Peyer's patch (tissue), 4 donors: ENCODE measurements around the gene SARNP. TPM values are rescaled to one million over a fixed set of nuclear protein-coding genes. Genes with fewer than 3 reads are reported as not detected.

Experiments used
- DNase-seq, 3 donors: peaks; one replicate each; pipeline ENCODE4 v3.0.0-alpha.2; 2017 to 2019
- H3K27ac ChIP-seq, 4 donors: fragments of 200-600 bp; sonication (generic); one replicate each; pipeline ENCODE4 v1.5.1; 2016 to 2019
- H3K27me3 ChIP-seq, 2 donors: fragments of 200-600 bp; sonication (generic); one replicate each; pipeline ENCODE4 v1.5.1; 2019
- H3K36me3 ChIP-seq, 3 donors: fragments of 200-600 bp; sonication (generic); one replicate each; pipeline ENCODE4 v1.5.1; 2016 to 2019
- H3K4me1 ChIP-seq, 4 donors: fragments of 200-600 bp; sonication (generic); one replicate each; pipeline ENCODE4 v1.5.1; 2016 to 2019
- H3K4me3 ChIP-seq, 4 donors: fragments of 200-600 bp; sonication (generic); 1 replicate in 3 of 4; 2 replicates in 1 of 4; pipeline ENCODE4 v1.5.1; 2016 to 2019; ENCODE audit warnings: mild to moderate bottlenecking in 1 of 4
- H3K9me3 ChIP-seq, 4 donors: fragments of 200-600 bp; sonication (generic); one replicate each; pipeline ENCODE4 v1.5.1; 2016 to 2019; ENCODE audit warnings: mild to moderate bottlenecking in 1 of 4
- CTCF ChIP-seq, 6 experiments: fragments of 450-650 bp in 4 of 6; fragments of 200-600 bp in 2 of 6; sonication (generic) in 1 of 6; IDR thresholded peaks; one replicate each; pipeline ENCODE4 v1.5.1; 2017 to 2019; ENCODE audit warnings: antibody characterized with exemption in 6 of 6, mild to moderate bottlenecking in 3 of 6, moderate library complexity in 1 of 6
- POLR2A ChIP-seq, 2 donors: fragments of 450-650 bp; IDR thresholded peaks; one replicate each; pipeline ENCODE4 v1.5.1; 2017; ENCODE audit warnings: antibody characterized with exemption in 2 of 2, mild to moderate bottlenecking in 2 of 2, moderate library complexity in 2 of 2
- total RNA-seq, 4 donors: library from RNA; depleted of rRNA; stranded (reverse); fragments of >200 nt; gene quantifications; one replicate each; pipeline ENCODE4 v1.1.0, GENCODE V29; 2016

The SARNP gene
- total RNA-seq, 4 donors from 2014 or later = 21.9 to 60.2 (median 44.9) TPM

- Histone ChIP-seq H3K4me1 (peaks cover 0 to 16% (median 12%) of the 10 kb centered on the region in 4 donors), H3K36me3 (no peaks in the 10 kb centered on the region), H3K9me3 (no peaks in the 10 kb centered on the region), H3K27ac (peak overlapping the region in 1 of 4 donors; percentile 90), H3K4me3 (peak overlapping the region in 3 of 4 donors; percentile 39 to 60 (median 45)), H3K27me3 (peaks cover 0 to 4% of the 10 kb centered on the region in 2 donors)
- no peak for DNase-seq
- TF ChIP-seq POLR2A (IDR thresholded peaks at IDR 0.05) = no peak
- TF ChIP-seq CTCF (IDR thresholded peaks at IDR 0.05) = no peak
These were observed 78.5 kb downstream of the SARNP start for GRCh38 chr12:55739025-55739378.

- no peaks in the 10 kb centered on the region for H3K27me3 ChIP-seq
- peaks cover 0 to 11% (median 9%) of the 10 kb centered on the region in 4 donors for H3K4me1 ChIP-seq
- peak overlapping the region; percentile 60 to 90 (median 64) for H3K27ac ChIP-seq
- TF ChIP-seq CTCF (IDR thresholded peaks at IDR 0.05) (peak; percentile 83 to 98 (median 98)), POLR2A (IDR thresholded peaks at IDR 0.05) (no peak)
- H3K36me3 ChIP-seq = no peaks in the 10 kb centered on the region
- H3K9me3 ChIP-seq = no peaks in the 10 kb centered on the region
- peak overlapping the region; percentile 39 to 60 (median 47) for H3K4me3 ChIP-seq
- peak in 2 of 3 donors; percentile 94 for DNase-seq
These were observed 79.2 kb downstream of the SARNP start for GRCh38 chr12:55738123-55739024.

DNA sequence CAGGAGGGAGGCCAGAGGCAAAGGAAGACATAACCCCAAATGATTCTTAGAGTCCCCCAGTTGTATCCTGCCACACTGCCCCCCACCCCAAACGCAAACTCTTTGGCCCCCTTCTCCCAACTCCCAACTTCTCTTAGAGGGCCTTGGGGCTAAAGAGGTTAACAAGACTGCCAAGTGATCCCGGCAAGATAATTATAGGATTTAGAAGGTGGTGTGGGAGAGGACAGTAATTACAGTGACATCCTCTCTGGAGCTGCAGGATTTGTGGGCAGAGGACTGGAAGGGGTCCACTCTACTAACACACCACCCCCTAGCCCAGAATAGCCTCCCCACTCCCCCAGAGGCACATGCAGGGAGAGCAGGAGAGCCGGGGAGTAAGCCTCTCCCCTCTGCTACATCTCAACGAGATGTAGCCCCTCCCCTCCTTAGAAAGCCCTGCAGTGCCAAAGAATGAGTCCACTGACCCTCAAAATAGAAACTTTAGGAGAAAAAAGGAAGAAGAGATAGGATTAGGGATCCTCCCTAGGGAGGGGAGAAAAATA is 79.9 kb downstream of the SARNP start:
- TF ChIP-seq POLR2A (IDR thresholded peaks at IDR 0.05) (no peak), CTCF (IDR thresholded peaks at IDR 0.05) (no peak)
- peak in 1 of 3 donors; percentile 45 for DNase-seq
- H3K4me3 ChIP-seq = peak overlapping the region in 1 of 4 donors; percentile 45
- peak overlapping the region; percentile 60 to 90 (median 64) for H3K27ac ChIP-seq
- no peaks in the 10 kb centered on the region for H3K36me3 ChIP-seq
- H3K27me3 ChIP-seq = no peaks in the 10 kb centered on the region
- no peaks in the 10 kb centered on the region for H3K9me3 ChIP-seq
- peaks cover 0 to 10% (median 8%) of the 10 kb centered on the region in 4 donors for H3K4me1 ChIP-seq

GRCh38 chr12:55736780-55737580 is 80.5 kb downstream of the SARNP start:
- Histone ChIP-seq H3K27ac (no peak overlapping the region), H3K36me3 (no peaks in the 10 kb centered on the region), H3K27me3 (no peaks in the 10 kb centered on the region), H3K4me1 (peaks cover 0 to 10% (median 7%) of the 10 kb centered on the region in 4 donors), H3K4me3 (no peak overlapping the region), H3K9me3 (no peaks in the 10 kb centered on the region)
- peak; percentile 76 to 91 (median 89) for DNase-seq
- no peak for TF ChIP-seq POLR2A (IDR thresholded peaks at IDR 0.05)
- TF ChIP-seq CTCF (IDR thresholded peaks at IDR 0.05) = peak; percentile 61 to 99 (median 88)

DNA sequence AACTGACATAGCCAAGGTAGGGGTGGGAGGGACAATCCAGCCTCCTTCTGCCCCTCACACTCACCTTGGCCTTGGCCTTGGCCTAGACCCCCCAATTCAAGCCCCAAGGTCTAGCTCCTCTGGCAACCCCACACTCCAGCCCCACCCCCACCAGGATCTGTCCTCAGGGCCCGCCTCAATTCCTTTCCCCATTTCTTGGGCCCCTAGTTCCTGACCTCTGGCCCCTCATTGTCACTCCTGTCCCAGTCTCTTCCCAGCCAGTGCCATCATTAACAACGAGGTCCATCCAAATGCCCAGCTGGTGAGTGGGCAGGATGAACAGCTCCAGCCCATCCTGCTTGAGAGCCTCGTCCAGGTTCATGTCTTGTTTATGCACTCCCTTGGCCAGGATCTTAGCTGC is 81.4 kb downstream of the SARNP start:
- Histone ChIP-seq H3K27ac (no peak overlapping the region), H3K4me1 (peaks cover 0 to 14% (median 7%) of the 10 kb centered on the region in 4 donors), H3K27me3 (no peaks in the 10 kb centered on the region), H3K9me3 (no peaks in the 10 kb centered on the region), H3K4me3 (no peak overlapping the region), H3K36me3 (no peaks in the 10 kb centered on the region)
- peak in 1 of 3 donors; percentile 40 for DNase-seq
- TF ChIP-seq POLR2A (IDR thresholded peaks at IDR 0.05) (no peak), CTCF (IDR thresholded peaks at IDR 0.05) (no peak)
